ENCODE measurements around the gene RANBP17.
"Not testable (repeated sequence)": the region's sequence is repeated elsewhere in the genome, so short reads cannot be mapped to it uniquely, and the experiment has no call there.

The RANBP17 gene

GRCh38 chr5:170945275-170945674 is 83.5 kb downstream of the RANBP17 start:
- Mint-ChIP-seq H3K4me1 (no peaks in the 10 kb centered on the region), H3K4me3 (no peak overlapping the region), H3K36me3 (ENCODE audit: low read depth) (peaks cover 7% of the 10 kb centered on the region), H3K27me3 (ENCODE audit: low read depth, poor library complexity) (no peaks in the 10 kb centered on the region), H3K9me3 (no peaks in the 10 kb centered on the region), H3K27ac (no peak overlapping the region)
- TF ChIP-seq, protein P1, sequence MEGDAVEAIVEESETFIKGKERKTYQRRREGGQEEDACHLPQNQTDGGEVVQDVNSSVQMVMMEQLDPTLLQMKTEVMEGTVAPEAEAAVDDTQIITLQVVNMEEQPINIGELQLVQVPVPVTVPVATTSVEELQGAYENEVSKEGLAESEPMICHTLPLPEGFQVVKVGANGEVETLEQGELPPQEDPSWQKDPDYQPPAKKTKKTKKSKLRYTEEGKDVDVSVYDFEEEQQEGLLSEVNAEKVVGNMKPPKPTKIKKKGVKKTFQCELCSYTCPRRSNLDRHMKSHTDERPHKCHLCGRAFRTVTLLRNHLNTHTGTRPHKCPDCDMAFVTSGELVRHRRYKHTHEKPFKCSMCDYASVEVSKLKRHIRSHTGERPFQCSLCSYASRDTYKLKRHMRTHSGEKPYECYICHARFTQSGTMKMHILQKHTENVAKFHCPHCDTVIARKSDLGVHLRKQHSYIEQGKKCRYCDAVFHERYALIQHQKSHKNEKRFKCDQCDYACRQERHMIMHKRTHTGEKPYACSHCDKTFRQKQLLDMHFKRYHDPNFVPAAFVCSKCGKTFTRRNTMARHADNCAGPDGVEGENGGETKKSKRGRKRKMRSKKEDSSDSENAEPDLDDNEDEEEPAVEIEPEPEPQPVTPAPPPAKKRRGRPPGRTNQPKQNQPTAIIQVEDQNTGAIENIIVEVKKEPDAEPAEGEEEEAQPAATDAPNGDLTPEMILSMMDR (IDR thresholded peaks at IDR 0.05) = no peak
- DNase-seq = no peak

- H3K27me3 Mint-ChIP-seq (ENCODE audit: low read depth, poor library complexity) = no peaks in the 10 kb centered on the region
These were observed 98.7 kb downstream of the RANBP17 start for GRCh38 chr5:170960567-170960966.

GRCh38 chr5:170963521-170963920 is 101.7 kb downstream of the RANBP17 start:
- Mint-ChIP-seq H3K36me3 (ENCODE audit: low read depth) (peaks cover 38% of the 10 kb centered on the region), H3K27ac (no peak overlapping the region), H3K4me3 (no peak overlapping the region), H3K27me3 (ENCODE audit: low read depth, poor library complexity) (no peaks in the 10 kb centered on the region), H3K4me1 (no peaks in the 10 kb centered on the region), H3K9me3 (peaks cover 6% of the 10 kb centered on the region)
- TF ChIP-seq, protein P1 (IDR thresholded peaks at IDR 0.05) = no peak
- DNase-seq = no peak

More at GRCh38 chr5:170960567-170960966, 98.7 kb downstream of the RANBP17 start:
- Mint-ChIP-seq H3K9me3 (peaks cover 6% of the 10 kb centered on the region), H3K36me3 (ENCODE audit: low read depth) (peaks cover 33% of the 10 kb centered on the region), H3K27ac (no peak overlapping the region), H3K4me1 (no peaks in the 10 kb centered on the region), H3K4me3 (no peak overlapping the region)
- TF ChIP-seq, protein P1 (IDR thresholded peaks at IDR 0.05) = no peak
- DNase-seq = no peak

GRCh38 chr5:170974461-170974860 is 112.6 kb downstream of the RANBP17 start:
- no peak for DNase-seq
- Mint-ChIP-seq H3K36me3 (ENCODE audit: low read depth) (peaks cover 33% of the 10 kb centered on the region), H3K27me3 (ENCODE audit: low read depth, poor library complexity) (no peaks in the 10 kb centered on the region), H3K4me3 (no peak overlapping the region), H3K27ac (no peak overlapping the region), H3K4me1 (no peaks in the 10 kb centered on the region), H3K9me3 (peaks cover 15% of the 10 kb centered on the region)
- TF ChIP-seq, protein P1 (IDR thresholded peaks at IDR 0.05) = no peak

GRCh38 chr5:170980261-170980660 is 118.4 kb downstream of the RANBP17 start:
- Mint-ChIP-seq H3K9me3 (peaks cover 43% of the 10 kb centered on the region), H3K36me3 (ENCODE audit: low read depth) (peaks cover 68% of the 10 kb centered on the region)
- not testable (repeated sequence) for H3K27ac Mint-ChIP-seq; DNase-seq; H3K4me3 Mint-ChIP-seq; H3K4me1 Mint-ChIP-seq; H3K27me3 Mint-ChIP-seq (ENCODE audit: low read depth, poor library complexity)

DNA sequence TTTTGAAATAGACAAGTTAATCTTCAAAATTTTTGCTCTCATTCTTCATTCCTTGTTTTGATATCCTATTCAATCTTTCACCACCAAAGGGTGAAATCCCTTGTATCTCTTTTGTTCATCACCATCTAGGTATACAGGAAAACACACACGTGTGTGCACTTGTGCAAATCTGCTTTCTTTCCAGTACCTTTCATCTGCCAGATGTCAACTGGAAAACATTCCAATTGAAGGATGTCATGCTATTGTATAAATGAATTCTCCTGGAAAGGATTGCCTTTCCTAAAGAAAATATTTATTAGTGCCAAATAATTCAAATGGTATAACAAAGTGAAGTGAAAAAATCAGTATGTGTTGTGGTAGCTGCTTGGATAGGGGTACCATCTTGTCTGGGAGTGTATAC is 123.7 kb downstream of the RANBP17 start:
- Mint-ChIP-seq H3K4me3 (no peak overlapping the region), H3K4me1 (no peaks in the 10 kb centered on the region), H3K27me3 (ENCODE audit: low read depth, poor library complexity) (no peaks in the 10 kb centered on the region), H3K27ac (no peak overlapping the region), H3K9me3 (peaks cover 17% of the 10 kb centered on the region), H3K36me3 (ENCODE audit: low read depth) (peaks cover 28% of the 10 kb centered on the region)
- TF ChIP-seq, protein P1 (IDR thresholded peaks at IDR 0.05) = no peak
- DNase-seq = no peak

Data from nephron progenitor cell (in vitro differentiated cells).